Activated CD4-positive, alpha-beta T cell treated with anti-CD3 and anti-CD28 coated beads for 1 hour (primary cell): ENCODE data around the gene ANXA8.
"Not testable (repeated sequence)": the region's sequence is repeated elsewhere in the genome, so short reads cannot be mapped to it uniquely, and the experiment has no call there.

ENCODE experiments used
- DNase-seq: peaks from one replicate; pipeline ENCODE4 v3.0.0-alpha.2; 2020

Gene ANXA8

DNA sequence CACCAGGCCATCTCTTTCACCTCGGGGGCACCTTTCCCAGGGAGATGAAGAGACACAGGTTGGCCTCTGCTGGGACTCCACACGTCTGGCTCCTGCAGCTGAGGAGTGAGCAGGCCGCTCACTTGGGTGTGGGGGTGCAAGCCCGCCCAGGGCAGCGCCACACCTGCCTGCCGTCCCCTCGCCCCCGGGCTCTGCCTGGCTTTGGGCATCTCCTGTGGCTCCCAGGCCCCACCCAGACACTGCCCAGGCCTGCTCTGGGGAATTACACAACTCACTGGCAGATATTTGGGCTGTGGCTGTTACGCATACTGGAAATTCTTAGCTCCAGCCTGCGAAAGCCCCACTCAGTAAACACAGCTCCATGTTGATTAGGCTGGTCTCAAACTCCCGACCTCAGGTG, at the start of gene ANXA8:
Gene ANXA8 (minus strand): TSS at position 193 of the 400 bp plus-strand sequence. CDS start 182 bp downstream, at position 11.
- not testable (repeated sequence) for DNase-seq

GRCh38 chr10:47523475-47523874, 39.6 kb upstream of the ANXA8 start, which contains the start of gene AGAP9:
TSS of gene AGAP9 (minus strand) at chr10:47523638. CDS start at chr10:47523526, 112 bp downstream.
- DNase-seq, result not testable (repeated sequence)

GRCh38 chr10:47502313-47502712, 18.4 kb upstream of the ANXA8 start:
- DNase-seq, result not testable (repeated sequence)

DNA sequence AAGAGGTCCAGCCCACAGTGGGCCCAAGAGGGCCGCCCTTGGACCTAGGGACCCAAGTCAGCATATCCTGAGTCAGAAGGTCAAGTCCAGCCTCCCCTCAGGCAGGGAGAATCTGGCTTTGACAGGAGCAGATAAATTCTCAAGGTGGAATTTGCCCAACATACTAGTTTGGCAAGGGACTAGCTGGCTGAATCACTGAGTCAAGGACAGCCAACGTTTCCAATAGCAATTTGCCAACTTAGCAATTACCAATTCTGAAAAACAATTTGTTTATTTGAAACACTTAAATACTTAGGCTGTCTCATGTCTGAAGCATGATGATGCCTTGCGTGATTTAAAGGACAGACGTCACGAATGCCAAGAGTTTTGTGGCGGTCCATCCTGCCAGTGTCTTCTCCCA, 10.3 kb upstream of the ANXA8 start:
- not testable (repeated sequence) for DNase-seq

- not testable (repeated sequence) for DNase-seq
Observed at GRCh38 chr10:47491600-47491999, 7.7 kb upstream of the ANXA8 start, which contains the start of gene FAM25G. TSS of gene FAM25G (minus strand) at chr10:47491700. CDS start at chr10:47491674, 26 bp downstream.

GRCh38 chr10:47489630-47490029, 5.7 kb upstream of the ANXA8 start:
- not testable (repeated sequence) for DNase-seq

DNA sequence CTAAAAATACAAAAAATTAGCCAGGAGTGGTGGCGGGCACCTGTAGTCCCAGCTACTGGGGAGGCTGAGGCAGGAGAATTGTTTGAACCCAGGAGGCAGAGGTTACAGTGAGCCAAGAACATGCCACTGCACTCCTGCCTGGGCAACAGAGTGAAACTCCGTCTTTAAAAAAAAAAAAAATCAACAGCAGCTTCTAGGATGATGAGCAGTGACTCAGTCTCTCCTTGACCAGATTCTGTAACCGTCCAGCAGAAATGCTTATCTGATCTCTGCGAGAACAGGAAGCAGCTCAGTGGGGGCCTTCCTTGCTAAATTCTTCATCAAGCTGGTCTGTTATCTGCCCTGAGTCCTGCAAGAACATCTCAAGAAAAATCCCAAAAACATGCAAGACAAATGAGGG, 2.0 kb upstream of the ANXA8 start:
- not testable (repeated sequence) for DNase-seq

- not testable (repeated sequence) for DNase-seq
Observed at GRCh38 chr10:47484786-47485185, 871 bp upstream of the ANXA8 start.

DNA sequence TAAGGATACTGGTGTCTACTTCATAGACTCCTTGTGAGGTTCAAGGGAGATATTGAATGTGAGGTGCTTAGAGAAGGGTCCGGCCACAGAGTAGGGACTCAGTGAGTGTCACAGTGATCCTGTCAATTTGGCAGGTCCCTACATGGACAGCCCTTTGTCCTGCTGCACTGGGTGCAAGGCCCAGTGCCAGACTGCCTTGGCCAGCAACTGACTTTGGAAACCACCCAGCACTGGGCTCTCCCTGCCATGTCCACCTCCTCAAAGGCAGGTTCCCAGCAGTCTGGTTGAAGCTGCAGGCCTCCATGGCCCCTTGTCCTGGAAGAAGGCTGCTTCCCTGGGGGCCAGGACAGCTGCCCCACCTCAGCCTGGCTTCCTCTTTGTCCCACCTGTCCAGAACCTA, 1.5 kb downstream of the ANXA8 start:
- DNase-seq, result not testable (repeated sequence)

GRCh38 chr10:47481768-47482181, 2.1 kb downstream of the ANXA8 start:
- not testable (repeated sequence) for DNase-seq

DNA sequence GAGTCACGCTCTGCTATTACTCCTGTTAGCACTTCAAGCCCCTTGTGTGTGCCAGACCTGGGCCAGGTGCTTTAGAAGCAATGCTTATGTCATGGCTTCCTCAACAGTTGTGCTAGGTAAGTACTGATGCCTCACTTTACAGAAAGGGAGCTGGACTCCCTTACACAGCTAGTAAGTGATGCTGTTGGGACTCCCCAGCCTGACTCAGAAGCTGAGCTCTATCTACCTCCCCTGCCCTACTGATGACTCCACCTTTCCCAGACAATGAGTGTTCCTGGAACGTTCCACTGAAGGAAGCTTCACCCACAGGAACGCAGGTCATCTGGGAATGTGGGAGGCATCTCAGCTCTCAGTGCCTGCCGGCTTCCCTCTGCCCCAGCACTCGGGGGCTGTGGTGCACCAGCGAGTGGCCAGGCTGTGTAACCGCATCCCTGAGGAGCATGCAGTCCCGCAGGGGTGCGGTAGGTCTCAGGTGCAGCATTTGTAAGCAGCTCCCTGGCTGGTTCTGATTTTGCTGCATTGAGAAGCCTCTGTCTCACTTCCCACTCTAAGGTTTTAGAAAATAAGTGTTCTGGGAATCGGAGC, 2.6 kb downstream of the ANXA8 start:
- not testable (repeated sequence) for DNase-seq

- DNase-seq, result not testable (repeated sequence)
Observed at GRCh38 chr10:47480133-47480532, 3.8 kb downstream of the ANXA8 start.

DNA sequence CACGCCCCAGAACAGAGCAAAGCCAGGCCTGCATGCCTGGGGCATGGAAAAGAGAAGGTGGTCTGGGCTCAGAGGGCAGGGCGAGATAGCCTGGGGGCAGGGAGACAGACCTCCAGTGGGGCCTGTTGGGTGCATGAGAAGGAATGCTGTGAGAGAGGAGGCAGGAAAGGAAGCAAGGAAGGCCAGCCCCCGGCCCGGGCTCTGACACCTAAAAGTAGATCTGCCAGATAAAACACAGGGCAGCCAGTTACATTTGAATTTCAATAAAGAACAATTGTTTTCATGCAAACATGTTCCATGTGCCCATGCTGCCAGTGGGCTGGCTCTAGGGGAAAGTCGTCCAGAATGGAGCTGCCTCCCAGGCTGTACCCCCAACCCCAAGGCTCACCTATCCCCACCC, 5.8 kb downstream of the ANXA8 start:
- not testable (repeated sequence) for DNase-seq

DNA sequence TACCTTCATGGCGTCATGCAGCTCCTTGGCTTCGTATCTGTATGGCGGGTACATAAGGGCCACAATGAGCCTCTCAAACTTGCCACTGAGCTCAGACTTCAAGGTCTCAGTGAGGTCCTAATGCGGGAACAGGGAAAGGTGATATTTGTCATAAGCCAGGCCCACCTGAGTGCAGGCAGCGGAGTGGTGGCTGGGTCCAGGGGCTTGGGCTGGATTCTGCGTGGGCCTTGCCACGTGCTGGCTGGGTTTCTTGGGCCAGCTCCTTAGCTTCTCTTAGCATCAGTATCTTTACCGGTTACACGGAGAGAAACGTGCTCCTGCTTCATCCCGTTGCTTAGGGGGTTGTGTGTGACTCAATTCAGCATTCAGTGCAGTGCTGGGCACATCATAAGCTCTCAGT, 6.8 kb downstream of the ANXA8 start:
- DNase-seq, result not testable (repeated sequence)

DNA sequence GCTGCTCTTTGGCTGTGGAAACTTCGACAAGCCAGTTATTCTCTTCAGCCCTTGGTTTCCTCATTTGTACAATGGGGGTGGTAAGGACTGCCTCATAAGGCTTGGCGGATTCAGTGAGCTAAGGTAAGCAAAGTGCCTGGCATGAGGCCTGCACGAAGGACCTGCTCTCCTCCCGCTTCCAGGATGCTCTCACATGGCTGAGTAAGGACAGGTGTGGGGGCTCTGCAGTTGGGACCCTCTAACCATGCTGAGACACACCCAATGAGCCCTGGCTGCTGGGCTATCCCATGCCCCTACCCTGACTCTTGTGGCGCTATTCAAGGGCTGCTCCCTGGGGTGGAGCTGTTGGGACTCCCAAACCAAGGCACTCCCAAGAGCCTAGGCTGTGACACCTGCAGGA, 8.8 kb downstream of the ANXA8 start:
- DNase-seq, result not testable (repeated sequence)

DNA sequence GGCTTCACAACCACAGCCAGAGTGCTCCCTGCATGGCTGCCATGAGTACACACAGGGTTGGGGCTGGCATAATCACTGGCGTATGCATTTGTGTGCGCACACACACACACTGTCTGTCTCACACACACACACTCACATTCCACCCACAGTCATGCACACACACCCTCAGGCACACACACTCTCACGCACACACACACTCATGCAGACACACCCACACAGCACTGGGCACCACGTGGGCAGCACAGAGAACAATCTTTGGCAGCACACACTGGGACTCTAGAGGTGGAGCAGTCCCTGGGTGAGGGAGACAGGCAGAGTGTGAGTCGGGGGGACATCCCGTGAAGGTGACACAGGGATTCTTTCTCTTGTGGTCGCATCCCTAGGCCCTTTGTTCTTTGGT, 10.4 kb downstream of the ANXA8 start:
- DNase-seq, result not testable (repeated sequence)

- not testable (repeated sequence) for DNase-seq
Observed at GRCh38 chr10:47472647-47473046, 11.3 kb downstream of the ANXA8 start.

- DNase-seq, result not testable (repeated sequence)
Observed at GRCh38 chr10:47472072-47472471, 11.8 kb downstream of the ANXA8 start.

DNA sequence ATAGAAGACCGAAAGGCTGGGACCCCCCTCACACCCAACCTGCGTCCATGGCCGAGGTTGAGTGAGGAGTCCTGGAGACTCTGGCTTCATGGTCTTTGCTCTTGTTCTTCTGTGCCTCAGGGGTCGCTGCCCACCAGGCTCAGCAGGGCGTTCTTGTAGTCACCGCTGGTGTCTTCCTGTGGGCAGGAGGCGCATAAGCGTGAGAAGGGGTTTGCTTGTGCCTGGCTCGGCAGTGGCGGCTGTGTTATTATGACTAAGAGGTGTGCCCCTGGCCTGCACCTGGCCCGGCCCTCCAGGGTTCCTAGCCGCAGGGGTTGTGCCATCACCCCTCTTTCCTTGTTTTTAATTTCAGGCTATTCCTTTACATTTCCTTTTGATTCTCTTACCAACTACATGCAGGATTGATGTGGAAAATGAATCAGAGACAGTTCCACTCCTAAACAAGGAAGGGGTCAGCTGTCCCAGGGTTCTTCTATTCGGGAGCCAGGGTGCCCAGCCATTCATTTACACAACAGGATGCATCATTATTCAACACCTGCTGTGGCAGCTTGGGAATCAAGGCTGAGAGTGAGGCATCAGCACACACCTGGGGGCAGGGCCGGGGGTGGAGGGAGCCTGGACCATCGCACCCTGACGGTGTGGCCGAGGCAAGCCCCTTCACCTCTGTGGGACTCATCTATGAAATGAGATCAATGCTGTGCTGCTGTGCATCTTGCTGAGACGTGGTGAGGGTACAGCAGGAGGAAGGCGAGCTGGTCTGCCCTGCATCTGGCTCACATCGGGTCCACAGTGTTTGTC, 15.0 kb downstream of the ANXA8 start:
- DNase-seq, result not testable (repeated sequence)

- not testable (repeated sequence) for DNase-seq
Observed at GRCh38 chr10:47467957-47468356, 16.0 kb downstream of the ANXA8 start.

DNA sequence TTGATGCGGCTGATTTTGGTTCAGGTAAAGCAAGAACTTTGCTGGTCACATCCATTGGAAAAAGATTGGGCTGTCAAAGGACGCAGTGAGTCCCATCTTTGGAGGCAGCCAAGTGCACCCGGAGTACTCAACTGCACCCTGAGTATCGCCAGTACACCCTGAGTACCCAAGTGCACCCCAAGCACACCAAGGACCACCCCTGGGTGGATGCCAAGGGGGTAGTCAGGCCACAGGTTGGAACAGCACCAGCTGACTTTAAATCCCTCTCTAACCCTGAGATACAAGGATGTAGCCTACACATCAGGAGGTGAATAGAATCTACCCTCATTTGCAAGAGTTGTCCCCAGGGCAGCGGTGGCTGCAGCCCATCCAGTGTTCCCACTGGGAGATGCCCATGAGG, 16.5 kb downstream of the ANXA8 start:
- DNase-seq, result not testable (repeated sequence)

DNA sequence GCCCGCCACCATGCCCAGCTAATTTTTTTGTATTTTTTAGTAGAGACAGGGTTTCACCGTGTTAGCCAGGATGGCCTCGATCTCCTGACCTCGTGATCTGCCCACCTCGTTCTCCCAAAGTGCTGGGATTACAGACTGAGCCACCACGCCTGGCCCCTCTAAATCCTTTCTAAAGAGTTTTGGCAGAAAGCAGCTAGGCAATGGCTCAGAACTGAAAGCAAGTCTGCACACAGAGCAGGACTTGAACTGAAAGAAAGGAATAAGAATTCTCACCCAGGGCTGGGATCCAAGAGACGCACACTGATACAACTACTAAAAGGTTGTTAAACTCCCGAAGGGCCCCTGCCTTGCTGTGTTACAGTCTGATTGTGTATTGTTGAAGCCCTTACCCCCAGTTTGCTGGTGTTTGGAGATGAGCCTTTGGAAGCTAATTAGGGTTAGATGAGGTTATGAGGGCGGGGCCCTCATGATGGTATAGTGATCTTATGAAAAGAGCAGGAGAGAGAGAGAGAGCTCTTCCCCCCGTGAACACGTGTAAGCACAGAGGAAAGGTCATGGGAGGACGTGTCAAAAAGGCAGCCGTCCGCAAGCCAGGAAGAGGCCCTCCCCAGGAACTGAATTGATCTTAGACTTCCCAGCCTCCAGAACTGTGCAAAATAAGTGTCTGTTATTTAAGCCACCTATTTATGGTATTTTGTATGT, 18.5 kb downstream of the ANXA8 start:
- DNase-seq, result not testable (repeated sequence)
